ENCODE results near the gene KBTBD12. TPM values are rescaled to one million over a fixed set of nuclear protein-coding genes. Genes with fewer than 3 reads are reported as not detected.
A peak's percentile ranks its signal among the peaks of the same experiment; 100 is the strongest.

KBTBD12 gene
- polyA plus RNA-seq, 2 of the 4 experiments (the other 2 are of a cell fraction) = not detected

DNA sequence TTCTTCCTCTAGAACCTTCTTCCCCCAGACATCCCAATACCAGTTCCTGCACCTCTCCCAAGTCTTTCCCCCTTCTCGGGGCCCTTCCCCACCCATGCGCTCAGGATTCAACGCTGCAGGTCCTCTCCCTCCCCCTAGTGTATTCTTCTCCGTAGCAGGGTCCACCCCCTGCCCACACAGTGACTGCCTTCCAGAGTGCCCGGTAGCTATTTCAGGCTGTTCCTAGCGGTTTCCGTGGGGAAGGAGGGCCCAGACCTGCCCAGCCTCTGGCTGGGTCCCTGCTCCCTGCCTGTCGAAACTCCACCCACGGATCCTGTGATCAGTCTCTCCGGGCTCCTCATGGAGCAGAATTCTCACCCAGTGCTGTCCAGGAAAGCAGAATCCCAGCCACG is 92.0 kb downstream of the KBTBD12 start:
- peaks cover 18% of the 10 kb centered on the region; the same call in 2 of the 3 replicates for H3K4me1 ChIP-seq
- H3K4me2 ChIP-seq = no peak overlapping the region
- no peak overlapping the region for H3K4me3 ChIP-seq
- no peaks in the 10 kb centered on the region for H3K9me3 ChIP-seq
- POLR2A ChIA-PET = interaction anchor here (0.6 kb wide), 1 partner anchor 7 kb away, joined by 3 read pairs; no protein-coding TSS in a partner anchor
- TF ChIP-seq JUNB (IDR thresholded peaks at IDR 0.05) (no peak), FOXS1 (CRISPR knock-in tag; IDR thresholded peaks at IDR 0.05) (no peak)
- no peak for FAIRE-seq
- H3K27ac ChIP-seq = no peak overlapping the region
- no peak for DNase-seq (ENCODE audit: low read depth in 1 of 2, low spot score in 1 of 2)
- CTCF ChIA-PET = interaction anchor here (0.7 kb wide), 1 partner anchor 536 kb away, joined by 3 read pairs; no protein-coding TSS in a partner anchor
- ATAC-seq = no peak
- 71% methylated on average over 7 of the region's 11 CpGs for WGBS (ENCODE audit: missing lambda C conversion rate)

DNA sequence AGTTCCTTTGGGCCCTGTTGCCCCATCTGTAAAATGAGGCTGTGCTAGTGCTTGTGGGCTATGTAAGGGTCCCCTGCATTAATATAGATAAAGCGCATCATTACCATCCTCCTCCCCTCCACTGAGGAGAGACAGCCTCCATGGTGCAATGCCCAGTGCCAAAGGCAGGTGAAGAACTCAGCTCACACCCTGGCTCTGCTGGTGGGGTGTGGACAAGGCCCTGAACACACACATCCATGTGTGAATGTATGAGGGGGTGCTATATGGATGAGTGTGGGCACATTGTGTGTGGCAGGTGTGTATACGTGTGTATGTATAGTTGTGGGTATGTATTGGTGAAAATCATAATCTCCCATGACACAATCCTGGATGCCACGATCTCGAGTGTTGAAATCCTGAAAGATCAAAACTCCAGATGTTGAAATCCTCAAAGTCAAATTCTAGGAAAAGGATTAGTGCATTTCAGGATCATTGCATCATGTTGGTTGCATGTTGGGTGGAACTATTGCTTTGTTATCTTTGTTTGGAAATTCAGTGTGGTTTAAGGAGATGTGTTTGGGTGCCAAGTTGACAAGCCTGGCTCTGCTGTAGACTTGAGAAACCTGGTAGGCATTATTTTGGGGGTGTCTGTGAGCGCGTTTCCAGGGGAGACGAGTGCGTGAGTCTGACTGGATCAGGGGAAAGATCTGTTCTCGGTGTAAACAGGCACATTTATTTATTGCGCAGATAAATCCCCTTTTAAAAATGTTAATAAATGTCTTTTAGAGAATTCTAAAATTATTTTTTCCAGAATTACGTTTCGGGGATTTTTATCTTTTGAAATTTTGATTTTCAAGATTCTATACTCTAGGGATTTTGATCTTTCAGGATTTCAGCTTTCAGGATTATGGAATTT is 95.2 kb downstream of the KBTBD12 start:
- 80% methylated on average over 12 of the region's 12 CpGs for WGBS (ENCODE audit: missing lambda C conversion rate)
- H3K4me3 ChIP-seq = no peak overlapping the region
- peak overlapping the region; percentile 67 to 70; a peak in 5 of 6 replicates for H3K27ac ChIP-seq
- TF ChIP-seq EP300 (IDR thresholded peaks at IDR 0.05) (peak in 1 of 2 experiments; percentile 36; a peak in 1 of 5 replicates), HOXA7 (CRISPR knock-in tag; IDR thresholded peaks at IDR 0.05) (no peak), HDAC2 (IDR thresholded peaks at IDR 0.05) (no peak), FOSL2 (IDR thresholded peaks at IDR 0.05) (no peak), FOSL2 (CRISPR knock-in tag; IDR thresholded peaks at IDR 0.05) (no peak), GATA3 (IDR thresholded peaks at IDR 0.05; ENCODE audit: borderline replicate concordance) (no peak), CEBPB (IDR thresholded peaks at IDR 0.05) (peak in 1 of 2 experiments; percentile 93; a peak in 2 of 4 replicates)
- TF ChIP-seq, protein P1, sequence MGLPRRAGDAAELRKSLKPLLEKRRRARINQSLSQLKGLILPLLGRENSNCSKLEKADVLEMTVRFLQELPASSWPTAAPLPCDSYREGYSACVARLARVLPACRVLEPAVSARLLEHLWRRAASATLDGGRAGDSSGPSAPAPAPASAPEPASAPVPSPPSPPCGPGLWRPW (IDR thresholded peaks at IDR 0.05) = peak; percentile 89
- TF ChIP-seq, protein P2, sequence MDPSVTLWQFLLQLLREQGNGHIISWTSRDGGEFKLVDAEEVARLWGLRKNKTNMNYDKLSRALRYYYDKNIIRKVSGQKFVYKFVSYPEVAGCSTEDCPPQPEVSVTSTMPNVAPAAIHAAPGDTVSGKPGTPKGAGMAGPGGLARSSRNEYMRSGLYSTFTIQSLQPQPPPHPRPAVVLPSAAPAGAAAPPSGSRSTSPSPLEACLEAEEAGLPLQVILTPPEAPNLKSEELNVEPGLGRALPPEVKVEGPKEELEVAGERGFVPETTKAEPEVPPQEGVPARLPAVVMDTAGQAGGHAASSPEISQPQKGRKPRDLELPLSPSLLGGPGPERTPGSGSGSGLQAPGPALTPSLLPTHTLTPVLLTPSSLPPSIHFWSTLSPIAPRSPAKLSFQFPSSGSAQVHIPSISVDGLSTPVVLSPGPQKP (IDR thresholded peaks at IDR 0.05; ENCODE audit: low read depth, low read length) = no peak
- ATAC-seq (peak in 1 of 2 experiments; percentile 25; a peak in 1 of 6 replicates), DNase-seq (ENCODE audit: low read depth in 1 of 2, low spot score in 1 of 2) (peak in 1 of 2 experiments; percentile 14), FAIRE-seq (no peak)
- CTCF ChIA-PET = interaction anchor here (0.9 to 2.0 kb wide), 3 partner anchors 11 to 24 kb away, joined by 3 to 6 read pairs (median 4); no protein-coding TSS in a partner anchor
- H3K4me2 ChIP-seq = peak overlapping the region; percentile 48; the same call in 2 of the 3 replicates
- peaks cover 18% of the 10 kb centered on the region; the same call in 2 of the 3 replicates for H3K4me1 ChIP-seq
- H3K9me3 ChIP-seq = no peaks in the 10 kb centered on the region
- POLR2A ChIA-PET = no interaction called here

DNA sequence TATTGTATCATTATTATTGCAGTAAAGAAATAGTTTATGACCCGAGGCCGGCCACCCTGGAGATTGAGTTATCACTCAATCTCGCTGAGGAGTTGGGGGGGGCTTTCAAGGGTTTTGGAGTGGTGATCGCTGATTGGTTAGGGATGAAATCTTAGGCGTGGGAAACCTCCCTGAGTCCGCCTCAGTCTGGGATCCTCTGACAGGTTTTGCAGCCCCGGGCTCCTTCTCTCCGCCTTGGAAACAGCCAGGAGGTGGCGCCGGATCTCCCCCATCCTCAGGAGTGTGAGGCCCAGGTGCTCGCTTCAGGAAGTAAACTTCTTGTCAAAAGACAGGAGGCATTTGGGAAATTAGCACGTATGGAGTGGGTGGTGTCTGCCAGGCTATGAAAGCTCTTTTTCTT is 96.1 kb downstream of the KBTBD12 start:
- ChIA-PET POLR2A (no interaction called here), CTCF (interaction anchor here (0.9 to 2.0 kb wide), 4 partner anchors 10 to 42 kb away, joined by 3 to 6 read pairs (median 4); no protein-coding TSS in a partner anchor)
- Histone ChIP-seq H3K4me3 (no peak overlapping the region), H3K4me2 (peak overlapping the region; percentile 48), H3K9me3 (no peaks in the 10 kb centered on the region), H3K27ac (peak overlapping the region; percentile 65 to 67; a peak in 4 of 6 replicates), H3K4me1 (peaks cover 18% of the 10 kb centered on the region; the same call in 2 of the 3 replicates)
- ATAC-seq (peak; percentile 89 to 94), FAIRE-seq (no peak), DNase-seq (ENCODE audit: low read depth in 1 of 2, low spot score in 1 of 2) (peak; percentile 33 to 68)
- TF ChIP-seq RAD21 (conservative IDR thresholded peaks at IDR 0.05 in 1 of 2, IDR thresholded peaks at IDR 0.05 in 1 of 2) = peak; percentile 40 to 41; a peak in 3 of 5 replicates
- TF ChIP-seq CEBPB (IDR thresholded peaks at IDR 0.05) = no peak
- peak; percentile 45; the same call in 2 of the 3 replicates for TF ChIP-seq SMC3 (IDR thresholded peaks at IDR 0.05)
- no peak for TF ChIP-seq FOXS1 (CRISPR knock-in tag; IDR thresholded peaks at IDR 0.05)
- no peak for TF ChIP-seq HOXA7 (CRISPR knock-in tag; IDR thresholded peaks at IDR 0.05)
- no peak for TF ChIP-seq FOSB (CRISPR knock-in tag; IDR thresholded peaks at IDR 0.05)
- TF ChIP-seq CHD2 (IDR thresholded peaks at IDR 0.05; ENCODE audit: low read length, partially characterized antibody) = no peak
- TF ChIP-seq, protein P3, sequence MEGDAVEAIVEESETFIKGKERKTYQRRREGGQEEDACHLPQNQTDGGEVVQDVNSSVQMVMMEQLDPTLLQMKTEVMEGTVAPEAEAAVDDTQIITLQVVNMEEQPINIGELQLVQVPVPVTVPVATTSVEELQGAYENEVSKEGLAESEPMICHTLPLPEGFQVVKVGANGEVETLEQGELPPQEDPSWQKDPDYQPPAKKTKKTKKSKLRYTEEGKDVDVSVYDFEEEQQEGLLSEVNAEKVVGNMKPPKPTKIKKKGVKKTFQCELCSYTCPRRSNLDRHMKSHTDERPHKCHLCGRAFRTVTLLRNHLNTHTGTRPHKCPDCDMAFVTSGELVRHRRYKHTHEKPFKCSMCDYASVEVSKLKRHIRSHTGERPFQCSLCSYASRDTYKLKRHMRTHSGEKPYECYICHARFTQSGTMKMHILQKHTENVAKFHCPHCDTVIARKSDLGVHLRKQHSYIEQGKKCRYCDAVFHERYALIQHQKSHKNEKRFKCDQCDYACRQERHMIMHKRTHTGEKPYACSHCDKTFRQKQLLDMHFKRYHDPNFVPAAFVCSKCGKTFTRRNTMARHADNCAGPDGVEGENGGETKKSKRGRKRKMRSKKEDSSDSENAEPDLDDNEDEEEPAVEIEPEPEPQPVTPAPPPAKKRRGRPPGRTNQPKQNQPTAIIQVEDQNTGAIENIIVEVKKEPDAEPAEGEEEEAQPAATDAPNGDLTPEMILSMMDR (IDR thresholded peaks at IDR 0.05) = peak; percentile 44
- WGBS (ENCODE audit: missing lambda C conversion rate) = 16% methylated on average over 10 of the region's 12 CpGs

All from A549 (cell line).